ENCODE measurements around the gene CHIT1. TPM values are rescaled to one million over a fixed set of nuclear protein-coding genes. Genes with fewer than 3 reads are reported as not detected.

The CHIT1 gene
- total RNA-seq = 225 TPM
- long read RNA-seq, transcript CHIT1-202 (11 exons, 2,246 nt) = major isoform, 594 of 838 reads
- long read RNA-seq, transcript CHIT1-201 (10 exons, 1,598 nt) = minor isoform, 38 of 838 reads
- long read RNA-seq, partial matches to known transcripts = 62 of 838 reads
- long read RNA-seq, other reads (novel, unspliced or antisense) = 143 of 838 reads

DNA sequence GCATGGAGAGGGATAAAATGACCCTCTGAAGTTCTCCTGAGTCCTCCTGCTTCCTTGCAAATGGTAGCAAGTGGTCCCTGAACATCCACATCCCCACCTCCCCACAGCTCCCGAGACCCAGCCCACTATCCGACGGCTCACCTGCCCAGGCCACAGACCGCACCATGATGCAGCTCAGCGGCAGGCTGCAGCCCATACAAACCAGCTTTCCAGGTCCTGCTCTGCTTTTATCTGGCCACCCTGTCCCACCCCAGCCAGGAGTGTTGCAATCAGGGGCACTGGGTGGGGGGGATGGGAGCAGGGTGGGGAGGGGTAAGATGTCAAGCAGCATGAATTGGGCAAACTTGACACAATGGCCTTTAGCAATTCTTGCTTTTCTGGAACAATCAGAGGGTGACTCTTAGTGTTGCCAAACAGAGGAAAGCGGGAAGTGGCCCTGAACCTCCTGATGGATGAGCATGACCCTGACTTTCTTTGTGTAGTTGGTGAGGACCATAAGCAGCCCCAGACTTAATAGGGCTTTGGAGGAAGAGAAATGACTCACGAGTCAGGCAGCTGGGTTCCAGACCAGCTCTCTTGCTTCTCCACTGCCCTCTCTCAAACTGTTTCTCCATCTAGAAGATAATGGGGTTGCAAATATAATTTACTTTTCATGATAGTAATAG, at the start of gene CHIT1:
TSS of gene CHIT1 (minus strand) at position 203 of the 665 bp plus-strand sequence. CDS start at position 166, 37 bp downstream.
- Histone ChIP-seq H3K4me1 (no peaks in the 10 kb centered on the region), H3K27ac (no peak within 1 kb of the TSS), H3K4me3 (no peak within 1 kb of the TSS), H3K27me3 (ENCODE audit: low read depth) (no peaks in the 10 kb centered on the region), H3K36me3 (no peaks in the 10 kb centered on the region), H3K9me3 (no peaks in the 10 kb centered on the region)
- TF ChIP-seq, protein P1, sequence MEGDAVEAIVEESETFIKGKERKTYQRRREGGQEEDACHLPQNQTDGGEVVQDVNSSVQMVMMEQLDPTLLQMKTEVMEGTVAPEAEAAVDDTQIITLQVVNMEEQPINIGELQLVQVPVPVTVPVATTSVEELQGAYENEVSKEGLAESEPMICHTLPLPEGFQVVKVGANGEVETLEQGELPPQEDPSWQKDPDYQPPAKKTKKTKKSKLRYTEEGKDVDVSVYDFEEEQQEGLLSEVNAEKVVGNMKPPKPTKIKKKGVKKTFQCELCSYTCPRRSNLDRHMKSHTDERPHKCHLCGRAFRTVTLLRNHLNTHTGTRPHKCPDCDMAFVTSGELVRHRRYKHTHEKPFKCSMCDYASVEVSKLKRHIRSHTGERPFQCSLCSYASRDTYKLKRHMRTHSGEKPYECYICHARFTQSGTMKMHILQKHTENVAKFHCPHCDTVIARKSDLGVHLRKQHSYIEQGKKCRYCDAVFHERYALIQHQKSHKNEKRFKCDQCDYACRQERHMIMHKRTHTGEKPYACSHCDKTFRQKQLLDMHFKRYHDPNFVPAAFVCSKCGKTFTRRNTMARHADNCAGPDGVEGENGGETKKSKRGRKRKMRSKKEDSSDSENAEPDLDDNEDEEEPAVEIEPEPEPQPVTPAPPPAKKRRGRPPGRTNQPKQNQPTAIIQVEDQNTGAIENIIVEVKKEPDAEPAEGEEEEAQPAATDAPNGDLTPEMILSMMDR (IDR thresholded peaks at IDR 0.05) = no peak
- intact Hi-C loops (cut with DNase I) = no loop called here
- DNase-seq = no peak
- ATAC-seq = peak; percentile 48 to 51

- TF ChIP-seq, protein P1 (IDR thresholded peaks at IDR 0.05) = no peak
- H3K4me1 ChIP-seq = peaks cover 47% of the 10 kb centered on the region
- no peak overlapping the region for H3K4me3 ChIP-seq
- intact Hi-C loops (cut with DNase I) = no loop called here
- H3K9me3 ChIP-seq = no peaks in the 10 kb centered on the region
- H3K27ac ChIP-seq = peak overlapping the region; percentile 77
- ATAC-seq = no peak
- no peaks in the 10 kb centered on the region for H3K36me3 ChIP-seq
- no peak for DNase-seq
- H3K27me3 ChIP-seq (ENCODE audit: low read depth) = no peaks in the 10 kb centered on the region
Observed at GRCh38 chr1:203278885-203279406, 49.5 kb upstream of the CHIT1 start.

- Histone ChIP-seq H3K4me3 (no peak overlapping the region), H3K27ac (peak overlapping the region; percentile 77), H3K36me3 (no peaks in the 10 kb centered on the region), H3K4me1 (peaks cover 53% of the 10 kb centered on the region), H3K9me3 (no peaks in the 10 kb centered on the region), H3K27me3 (ENCODE audit: low read depth) (no peaks in the 10 kb centered on the region)
- TF ChIP-seq, protein P1 (IDR thresholded peaks at IDR 0.05) = no peak
- peak; percentile 73 for DNase-seq
- intact Hi-C loops (cut with DNase I) = no loop called here
- ATAC-seq = peak; percentile 57 to 72
Observed at GRCh38 chr1:203278082-203278884, 48.8 kb upstream of the CHIT1 start.

DNA sequence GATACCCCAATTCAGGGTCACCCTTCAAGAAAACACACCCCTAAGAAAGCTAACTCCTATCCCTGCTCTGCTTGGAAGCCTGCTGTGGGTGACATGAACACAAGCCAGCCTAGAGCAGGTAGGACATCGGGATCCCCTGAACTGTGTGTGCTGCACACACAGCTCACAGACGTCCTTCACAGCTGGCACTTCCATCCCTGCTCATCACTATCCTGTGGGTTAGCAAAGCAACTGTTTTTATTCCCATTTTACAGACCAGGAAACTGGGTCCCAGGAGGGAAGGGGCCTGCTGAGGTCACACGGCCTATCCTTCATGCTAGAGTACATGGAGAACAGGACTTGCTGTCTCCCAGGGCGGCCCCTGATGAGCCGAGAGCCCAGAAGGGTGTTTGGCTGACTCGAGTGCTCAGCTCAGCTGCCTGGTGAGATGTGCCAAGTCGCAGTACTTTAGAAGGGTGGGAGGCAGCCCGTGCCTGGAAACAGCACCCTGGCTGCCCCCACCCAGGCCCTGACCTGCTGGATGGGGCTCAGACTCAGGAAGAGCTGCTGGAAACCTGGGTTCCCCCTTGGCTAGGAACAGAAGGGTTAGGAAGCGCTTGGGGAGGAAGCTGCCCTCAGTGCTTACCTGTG, 47.6 kb upstream of the CHIT1 start:
- TF ChIP-seq, protein P1 (IDR thresholded peaks at IDR 0.05) = no peak
- intact Hi-C loops (cut with DNase I) = no loop called here
- ATAC-seq (no peak), DNase-seq (no peak)
- Histone ChIP-seq H3K36me3 (no peaks in the 10 kb centered on the region), H3K27ac (peak overlapping the region; percentile 77), H3K27me3 (ENCODE audit: low read depth) (no peaks in the 10 kb centered on the region), H3K4me1 (peaks cover 66% of the 10 kb centered on the region), H3K9me3 (no peaks in the 10 kb centered on the region), H3K4me3 (no peak overlapping the region)

GRCh38 chr1:203276408-203276807, 46.9 kb upstream of the CHIT1 start:
- Histone ChIP-seq H3K9me3 (no peaks in the 10 kb centered on the region), H3K27me3 (ENCODE audit: low read depth) (no peaks in the 10 kb centered on the region), H3K27ac (no peak overlapping the region), H3K36me3 (no peaks in the 10 kb centered on the region), H3K4me1 (peaks cover 72% of the 10 kb centered on the region), H3K4me3 (no peak overlapping the region)
- TF ChIP-seq, protein P1 (IDR thresholded peaks at IDR 0.05) = no peak
- intact Hi-C loops (cut with DNase I) = no loop called here
- no peak for DNase-seq
- ATAC-seq = no peak
